CD4-positive, alpha-beta T cell (primary cell): ENCODE results near the gene ST6GAL1. TPM values are rescaled to one million over a fixed set of nuclear protein-coding genes. Genes with fewer than 3 reads are reported as not detected.
A peak's percentile ranks its signal among the peaks of the same experiment; 100 is the strongest.

Experiments used
- ATAC-seq: fragments of 200-7000 bp; cut with Tn5 transposase; one replicate; pipeline ENCODE4 v1.10.0; 2022; ENCODE audit warnings: mild to moderate bottlenecking; ENCODE audit not compliant: poor library complexity
- CTCF ChIA-PET: fragments of 350-600 bp; sonication (Branson Sonifier 250); formaldehyde crosslinking; loops from one replicate; lab custom pipeline; 2021; ENCODE audit warnings: antibody characterized with exemption, inconsistent platforms; lab: Charles Lee
- POLR2A ChIA-PET: fragments of 350-600 bp; sonication (Branson Sonifier 250); formaldehyde crosslinking; loops from one replicate; lab custom pipeline; 2021; ENCODE audit warnings: antibody characterized with exemption, inconsistent platforms; lab: Charles Lee
- DNase-seq, 14 experiments: peaks; one replicate each; pipeline ENCODE4 v3.0.0-alpha.2; 2013 to 2020; ENCODE audit warnings: mixed read lengths in 2 of 14
- H3K27ac ChIP-seq, 2 donors: one replicate each; pipeline versions ENCODE4 v1.5.1 to v1.7.0; 2013; ENCODE audit warnings: low read length in 2 of 2, low read depth in 1 of 2, mild to moderate bottlenecking in 1 of 2
- H3K27me3 ChIP-seq, 2 experiments: 1 replicate in 1 of 2; 2 replicates in 1 of 2; pipeline versions ENCODE4 v1.6.1 to v1.7.0; 2013; ENCODE audit warnings: low read length in 2 of 2, control low read depth in 1 of 2, mild to moderate bottlenecking in 1 of 2, moderate library complexity in 1 of 2; ENCODE audit not compliant: insufficient read depth in 2 of 2, control insufficient read depth in 1 of 2
- H3K36me3 ChIP-seq: one replicate; pipeline ENCODE4 v1.6.1; 2013; ENCODE audit warnings: low read length, control low read depth; ENCODE audit not compliant: insufficient read depth
- H3K4me1 ChIP-seq: one replicate; pipeline ENCODE4 v1.6.1; 2013; ENCODE audit warnings: low read length, control low read depth; ENCODE audit not compliant: insufficient read depth
- H3K4me3 ChIP-seq: one replicate; pipeline ENCODE4 v1.5.1; 2013; ENCODE audit warnings: mild to moderate bottlenecking, low read length, moderate library complexity
- H3K9me3 ChIP-seq, 2 experiments: 1 replicate in 1 of 2; 2 replicates in 1 of 2; pipeline versions ENCODE4 v1.6.1 to v1.7.0; 2013; ENCODE audit warnings: low read length in 2 of 2, mild to moderate bottlenecking in 2 of 2, control low read depth in 1 of 2, moderate library complexity in 1 of 2; ENCODE audit not compliant: control insufficient read depth in 1 of 2, insufficient read depth in 1 of 2
- H3K27ac Mint-ChIP-seq: one replicate; pipeline ENCODE4 v1.8.0; 2020; ENCODE audit warnings: mixed read lengths
- H3K27me3 Mint-ChIP-seq: one replicate; pipeline ENCODE4 v1.8.0; 2021; ENCODE audit warnings: mixed read lengths
- H3K36me3 Mint-ChIP-seq: one replicate; pipeline ENCODE4 v1.8.0; 2021; ENCODE audit warnings: low read depth, mixed read lengths
- H3K4me1 Mint-ChIP-seq: one replicate; pipeline ENCODE4 v1.8.0; 2021; ENCODE audit warnings: low read depth, mixed read lengths
- H3K4me3 Mint-ChIP-seq: one replicate; pipeline ENCODE4 v1.8.0; 2020; ENCODE audit warnings: mild to moderate bottlenecking, mixed read lengths
- H3K9me3 Mint-ChIP-seq: one replicate; pipeline ENCODE4 v1.8.0; 2020; ENCODE audit warnings: mixed read lengths
- intact Hi-C, 2 experiments: fragments of 100-400 bp; cut with DNase I in 1 of 2; cut with micrococcal nuclease in 1 of 2; formaldehyde crosslinking; loops; one replicate each; pipeline versions ENCODE4 v1.15.1 to v1.9.0; 2023 to 2025; cut with DNase I, micrococcal nuclease
- total RNA-seq, 174 experiments: library from RNA in 2 of 174; stranded (reverse) in 2 of 174; gene quantifications; one replicate each; pipeline ENCODE4 v1.2.3 and lab custom pipeline; 2021 to 2026
- TF ChIP-seq, protein P1 (sequence below): fragments of 200-600 bp; IDR thresholded peaks from one replicate; pipeline ENCODE4 v1.8.0; 2022; ENCODE audit warnings: antibody characterized with exemption, mild to moderate bottlenecking

Gene ST6GAL1
- total RNA-seq, 2 experiments from 2014 or later: 27.6 to 29.1 TPM

DNA sequence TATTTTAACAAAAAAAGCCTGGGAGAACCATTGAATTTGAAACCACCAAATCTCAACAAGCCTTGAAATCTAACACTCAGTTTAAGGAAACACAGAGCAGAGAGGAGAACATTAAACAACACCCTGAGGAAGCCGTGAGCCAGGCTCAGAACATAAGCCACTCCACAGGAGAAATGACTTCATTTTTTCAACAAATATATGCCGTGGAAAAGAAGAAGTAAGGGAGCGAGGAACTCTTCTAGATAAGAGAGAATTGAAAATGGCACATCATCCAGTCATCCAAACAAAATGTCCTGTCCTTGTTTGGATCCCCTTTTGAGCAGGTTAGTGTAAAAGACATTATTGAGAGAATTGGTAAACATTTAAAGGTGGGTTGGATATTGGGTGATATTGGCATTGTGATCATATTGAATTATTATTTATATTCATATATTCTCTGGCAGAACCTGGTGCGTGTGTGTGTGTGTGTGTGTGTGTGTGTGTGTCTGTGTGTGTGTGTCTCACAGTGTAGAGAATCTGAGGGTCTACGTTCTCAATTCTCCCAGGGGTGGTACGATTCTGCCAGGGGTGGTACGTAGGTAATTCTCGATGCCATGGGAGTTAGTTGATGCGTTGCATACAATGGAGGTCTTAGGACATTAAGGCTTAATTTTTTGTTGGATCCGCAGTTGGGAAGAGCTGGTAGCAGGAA is 94.4 kb downstream of the ST6GAL1 start:
- no peaks in the 10 kb centered on the region for H3K27me3 ChIP-seq
- peak overlapping the region; percentile 89 for H3K4me3 Mint-ChIP-seq
- H3K27ac ChIP-seq: peak overlapping the region; percentile 72 to 87
- H3K27ac Mint-ChIP-seq: peak overlapping the region; percentile 98
- peaks cover 71% of the 10 kb centered on the region for H3K4me1 Mint-ChIP-seq
- H3K4me1 ChIP-seq: peaks cover 62% of the 10 kb centered on the region
- peaks cover 32% of the 10 kb centered on the region for H3K36me3 Mint-ChIP-seq
- no peak for ATAC-seq
- no peaks in the 10 kb centered on the region for H3K27me3 Mint-ChIP-seq
- H3K4me3 ChIP-seq: peak overlapping the region; percentile 72
- no peaks in the 10 kb centered on the region for H3K9me3 ChIP-seq
- H3K9me3 Mint-ChIP-seq: no peaks in the 10 kb centered on the region
- H3K36me3 ChIP-seq: peaks cover 3% of the 10 kb centered on the region
- intact Hi-C loops: loop anchor here in 1 of 2 experiments (5.0 kb wide), 1 partner anchor 92 kb away; the partner anchor contains the start of gene ST6GAL1
- ChIA-PET CTCF (interaction anchor here (1.9 kb wide), 1 partner anchor 115 kb away, joined by 6 read pairs; the partner anchor contains the start of gene RPL39L), POLR2A (interaction anchor here (0.6 to 8.7 kb wide), 10 partner anchors 8 to 241 kb away, joined by 3 to 180 read pairs (median 40); partner anchors contain the start of genes EIF4A2, RPL39L and ST6GAL1)
- TF ChIP-seq, protein P1, sequence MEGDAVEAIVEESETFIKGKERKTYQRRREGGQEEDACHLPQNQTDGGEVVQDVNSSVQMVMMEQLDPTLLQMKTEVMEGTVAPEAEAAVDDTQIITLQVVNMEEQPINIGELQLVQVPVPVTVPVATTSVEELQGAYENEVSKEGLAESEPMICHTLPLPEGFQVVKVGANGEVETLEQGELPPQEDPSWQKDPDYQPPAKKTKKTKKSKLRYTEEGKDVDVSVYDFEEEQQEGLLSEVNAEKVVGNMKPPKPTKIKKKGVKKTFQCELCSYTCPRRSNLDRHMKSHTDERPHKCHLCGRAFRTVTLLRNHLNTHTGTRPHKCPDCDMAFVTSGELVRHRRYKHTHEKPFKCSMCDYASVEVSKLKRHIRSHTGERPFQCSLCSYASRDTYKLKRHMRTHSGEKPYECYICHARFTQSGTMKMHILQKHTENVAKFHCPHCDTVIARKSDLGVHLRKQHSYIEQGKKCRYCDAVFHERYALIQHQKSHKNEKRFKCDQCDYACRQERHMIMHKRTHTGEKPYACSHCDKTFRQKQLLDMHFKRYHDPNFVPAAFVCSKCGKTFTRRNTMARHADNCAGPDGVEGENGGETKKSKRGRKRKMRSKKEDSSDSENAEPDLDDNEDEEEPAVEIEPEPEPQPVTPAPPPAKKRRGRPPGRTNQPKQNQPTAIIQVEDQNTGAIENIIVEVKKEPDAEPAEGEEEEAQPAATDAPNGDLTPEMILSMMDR: no peak
- DNase-seq: no peak

DNA sequence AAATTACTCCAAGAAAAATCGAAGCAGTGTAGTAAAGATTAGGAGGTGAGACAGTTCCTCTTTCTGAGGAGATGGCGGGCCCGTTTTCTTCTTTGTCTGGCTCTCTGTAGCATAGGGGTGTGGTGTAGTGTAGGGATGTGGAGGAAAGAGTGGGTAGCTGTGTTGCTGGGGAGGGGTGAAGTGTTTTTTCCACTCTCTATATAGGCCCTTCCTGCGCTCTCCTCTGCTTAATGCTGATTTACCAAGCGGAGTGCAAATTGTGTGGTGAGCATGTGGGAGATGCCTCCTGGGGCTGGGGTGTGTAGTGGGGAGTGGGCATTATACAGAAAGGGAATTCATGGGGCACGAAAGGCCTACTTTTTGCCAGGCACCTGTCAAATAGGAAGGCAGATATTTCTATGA is 94.9 kb downstream of the ST6GAL1 start:
- Histone ChIP-seq H3K36me3 (peaks cover 3% of the 10 kb centered on the region), H3K27ac (peak overlapping the region; percentile 72 to 87), H3K9me3 (no peaks in the 10 kb centered on the region), H3K4me3 (peak overlapping the region; percentile 72), H3K4me1 (peaks cover 62% of the 10 kb centered on the region), H3K27me3 (no peaks in the 10 kb centered on the region)
- TF ChIP-seq, protein P1: no peak
- Mint-ChIP-seq H3K36me3 (peaks cover 35% of the 10 kb centered on the region), H3K27ac (peak overlapping the region; percentile 98), H3K4me3 (peak overlapping the region; percentile 89), H3K9me3 (no peaks in the 10 kb centered on the region), H3K27me3 (no peaks in the 10 kb centered on the region), H3K4me1 (peaks cover 71% of the 10 kb centered on the region)
- peak; percentile 45 for ATAC-seq
- intact Hi-C loops: loop anchor here in 1 of 2 experiments (5.0 kb wide), 1 partner anchor 93 kb away; the partner anchor contains the start of gene ST6GAL1
- ChIA-PET CTCF (interaction anchor here (1.7 to 3.0 kb wide), 4 partner anchors 12 to 176 kb away, joined by 6 to 17 read pairs (median 8); partner anchors contain the start of gene RPL39L), POLR2A (interaction anchor here (0.6 to 8.7 kb wide), 12 partner anchors 9 to 241 kb away, joined by 3 to 180 read pairs (median 32); partner anchors contain the start of genes EIF4A2, RPL39L and ST6GAL1)
- peak in 11 of 14 experiments; percentile 22 to 77 (median 41) for DNase-seq

DNA sequence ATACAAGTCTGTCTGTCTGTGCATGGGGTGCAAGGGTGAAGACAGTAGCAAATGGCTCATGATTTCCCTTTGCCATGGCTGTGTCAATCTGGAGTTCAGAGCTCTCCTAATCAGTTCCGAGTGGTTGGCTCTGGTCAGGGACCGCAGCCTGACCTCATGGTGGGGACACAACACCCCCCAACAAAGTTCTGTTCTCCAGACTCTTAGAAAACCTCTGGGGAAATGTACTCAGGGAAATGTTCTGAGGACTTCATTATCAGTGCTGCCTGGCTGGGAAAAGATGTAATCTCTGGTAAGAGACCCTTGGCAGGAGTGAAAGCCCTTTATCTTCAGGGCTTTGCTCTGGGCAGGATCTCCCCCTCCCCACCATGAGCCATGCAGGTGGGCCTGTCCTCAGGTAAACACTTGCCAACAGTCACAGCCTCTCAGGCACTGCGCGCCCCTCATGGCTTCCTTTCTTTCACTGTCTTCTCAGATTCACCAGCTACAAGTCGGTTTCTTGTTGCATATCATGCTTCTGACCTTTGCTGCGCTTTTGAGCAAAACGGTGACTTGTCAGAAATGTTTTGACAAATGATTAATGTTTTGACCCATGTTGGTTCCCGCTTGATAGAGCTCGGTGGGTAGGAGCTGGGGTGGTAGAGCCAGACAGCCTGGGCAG is 95.5 kb downstream of the ST6GAL1 start:
- Histone ChIP-seq H3K9me3 (no peaks in the 10 kb centered on the region), H3K27ac (peak overlapping the region; percentile 72 to 87), H3K36me3 (peaks cover 4% of the 10 kb centered on the region), H3K27me3 (no peaks in the 10 kb centered on the region), H3K4me1 (peaks cover 62% of the 10 kb centered on the region), H3K4me3 (peak overlapping the region; percentile 72)
- POLR2A ChIA-PET: interaction anchor here (0.6 to 8.7 kb wide), 19 partner anchors 9 to 253 kb away, joined by 3 to 180 read pairs (median 15); partner anchors contain the start of genes EIF4A2, RPL39L and ST6GAL1
- DNase-seq: peak in 9 of 14 experiments; percentile 28 to 64 (median 38)
- Mint-ChIP-seq H3K4me3 (peak overlapping the region; percentile 89), H3K9me3 (no peaks in the 10 kb centered on the region), H3K27me3 (no peaks in the 10 kb centered on the region), H3K36me3 (peaks cover 34% of the 10 kb centered on the region), H3K27ac (peak overlapping the region; percentile 98), H3K4me1 (peaks cover 69% of the 10 kb centered on the region)
- TF ChIP-seq, protein P1: no peak
- ATAC-seq: peak; percentile 2
- CTCF ChIA-PET: interaction anchor here (1.1 to 3.0 kb wide), 5 partner anchors 12 to 176 kb away, joined by 4 to 17 read pairs (median 6); partner anchors contain the start of gene RPL39L
- intact Hi-C loops: loop anchor here (1.0 to 5.0 kb wide), 7 partner anchors 13 to 177 kb away; partner anchors contain the start of gene ST6GAL1 (in 2 of the 2)
